HEK293 (cell line): ENCODE measurements around the gene CDO1.

ENCODE experiments used
- CTCF ChIA-PET: fragments of 350-600 bp; formaldehyde crosslinking; extraction: SDS; loops from one replicate; lab custom pipeline; 2021; ENCODE audit warnings: antibody characterized with exemption; lab: Yijun Ruan, JAX
- POLR2A ChIA-PET: fragments of 300-600 bp; formaldehyde crosslinking; extraction: SDS; loops from one replicate; lab custom pipeline; 2020; ENCODE audit warnings: antibody characterized with exemption, inconsistent platforms; lab: Yijun Ruan, JAX
- H3K27ac ChIP-seq: fragments of 200-500 bp; sonication (Bioruptor generic); 2 replicates; pipeline ENCODE4 v1.5.1; 2014; ENCODE audit warnings: low read depth, low read length, control low read depth, inconsistent platforms; ENCODE audit errors: extremely low read depth
- H3K36me3 ChIP-seq, 2 experiments: fragments of 200-500 bp in 1 of 2; sonication (Bioruptor generic) in 1 of 2; 1 replicate in 1 of 2; 2 replicates in 1 of 2; pipeline ENCODE4 v1.5.1; 2014 to 2017; ENCODE audit warnings: inconsistent platforms in 2 of 2, low read length in 2 of 2; ENCODE audit not compliant: control insufficient read depth in 2 of 2, insufficient read depth in 1 of 2
- H3K4me1 ChIP-seq: fragments of 200-500 bp; sonication (Bioruptor generic); 2 replicates; pipeline ENCODE4 v1.5.1; 2014; ENCODE audit warnings: mild to moderate bottlenecking, low read length, inconsistent platforms; ENCODE audit not compliant: control insufficient read depth, insufficient read depth
- H3K4me3 ChIP-seq: 2 replicates; pipeline ENCODE4 v1.5.1; 2011; ENCODE audit warnings: low read depth, mild to moderate bottlenecking, control low read depth, low read length, moderate library complexity
- H3K9me3 ChIP-seq: fragments of 200-500 bp; sonication (Bioruptor generic); 2 replicates; pipeline ENCODE4 v1.5.1; 2014; ENCODE audit warnings: low read depth, low read length, inconsistent platforms; ENCODE audit not compliant: control insufficient read depth, insufficient read depth
- BCL11A ChIP-seq: fragments of 450-650 bp; formaldehyde crosslinking; IDR thresholded peaks from 2 replicates; pipeline ENCODE4 v1.5.1; 2016; ENCODE audit warnings: low read depth, missing biosample characterization, missing genetic modification characterization
- GLIS1 ChIP-seq: fragments of 450-650 bp; formaldehyde crosslinking; IDR thresholded peaks from 2 replicates; pipeline ENCODE4 v1.5.1; 2016; ENCODE audit warnings: missing biosample characterization, missing genetic modification characterization
- HIC1 ChIP-seq: fragments of 450-650 bp; formaldehyde crosslinking; IDR thresholded peaks from 2 replicates; pipeline ENCODE4 v1.5.1; 2016; ENCODE audit warnings: missing biosample characterization, missing genetic modification characterization
- HOXA7 ChIP-seq: sonication (generic); formaldehyde crosslinking; IDR thresholded peaks from 2 replicates; pipeline ENCODE4 v1.8.1; 2022; ENCODE audit warnings: missing genetic modification reagents, borderline replicate concordance
- KLF10 ChIP-seq: fragments of 450-650 bp; IDR thresholded peaks from 2 replicates; pipeline ENCODE4 v1.5.1; 2018; ENCODE audit warnings: missing biosample characterization, mild to moderate bottlenecking, missing genetic modification characterization
- OVOL3 ChIP-seq: fragments of 450-650 bp; formaldehyde crosslinking; IDR thresholded peaks from 2 replicates; pipeline ENCODE4 v1.5.1; 2016; ENCODE audit warnings: missing biosample characterization, missing genetic modification characterization
- SP3 ChIP-seq: fragments of 450-650 bp; formaldehyde crosslinking; IDR thresholded peaks from 2 replicates; pipeline ENCODE4 v1.5.1; 2016; ENCODE audit warnings: missing biosample characterization, missing genetic modification characterization
- ZBTB11 ChIP-seq: fragments of 450-650 bp; formaldehyde crosslinking; conservative IDR thresholded peaks from 2 replicates; pipeline ENCODE4 v1.5.1; 2016; ENCODE audit warnings: low read depth, missing biosample characterization, missing genetic modification characterization
- ZEB2 ChIP-seq: fragments of 450-650 bp; formaldehyde crosslinking; IDR thresholded peaks from 2 replicates; pipeline ENCODE4 v1.5.1; 2016; ENCODE audit warnings: missing biosample characterization, missing genetic modification characterization
- ZFP69B ChIP-seq: fragments of 450-650 bp; formaldehyde crosslinking; IDR thresholded peaks from 2 replicates; pipeline ENCODE4 v1.5.1; 2016; ENCODE audit warnings: missing biosample characterization, missing genetic modification characterization
- ZNF112 ChIP-seq: fragments of 450-650 bp; formaldehyde crosslinking; IDR thresholded peaks from 2 replicates; pipeline ENCODE4 v1.5.0; 2017; ENCODE audit warnings: missing biosample characterization, missing genetic modification characterization
- ZNF157 ChIP-seq: fragments of 450-650 bp; formaldehyde crosslinking; IDR thresholded peaks from 2 replicates; pipeline ENCODE4 v1.5.1; 2016; ENCODE audit warnings: missing biosample characterization, missing genetic modification characterization
- ZNF174 ChIP-seq: fragments of 450-650 bp; formaldehyde crosslinking; IDR thresholded peaks from 2 replicates; pipeline ENCODE4 v1.5.0; 2017; ENCODE audit warnings: missing biosample characterization, mild to moderate bottlenecking, missing genetic modification characterization
- ZNF184 ChIP-seq: fragments of 450-650 bp; IDR thresholded peaks from 2 replicates; pipeline ENCODE4 v1.5.1; 2018; ENCODE audit warnings: missing biosample characterization, mild to moderate bottlenecking, missing genetic modification characterization
- ZNF2 ChIP-seq: fragments of 450-650 bp; formaldehyde crosslinking; IDR thresholded peaks from 2 replicates; pipeline ENCODE4 v1.5.1; 2016; ENCODE audit warnings: missing biosample characterization, missing genetic modification characterization
- ZNF202 ChIP-seq: fragments of 450-650 bp; formaldehyde crosslinking; IDR thresholded peaks from 2 replicates; pipeline ENCODE4 v1.5.1; 2016; ENCODE audit warnings: missing biosample characterization, missing genetic modification characterization, borderline replicate concordance
- ZNF24 ChIP-seq: fragments of 450-650 bp; formaldehyde crosslinking; IDR thresholded peaks from 2 replicates; pipeline ENCODE4 v1.5.1; 2016; ENCODE audit warnings: missing biosample characterization, missing genetic modification characterization
- ZNF311 ChIP-seq: fragments of 450-650 bp; formaldehyde crosslinking; IDR thresholded peaks from 2 replicates; pipeline ENCODE4 v1.5.1; 2017; ENCODE audit warnings: missing biosample characterization, missing genetic modification characterization, borderline replicate concordance
- ZNF394 ChIP-seq: fragments of 450-650 bp; formaldehyde crosslinking; IDR thresholded peaks from 2 replicates; pipeline ENCODE4 v1.5.1; 2016; ENCODE audit warnings: missing biosample characterization, missing genetic modification characterization, mild to moderate bottlenecking, moderate library complexity, borderline replicate concordance
- ZNF398 ChIP-seq: fragments of 450-650 bp; formaldehyde crosslinking; IDR thresholded peaks from 2 replicates; pipeline ENCODE4 v1.5.1; 2017; ENCODE audit warnings: missing biosample characterization, missing genetic modification characterization
- ZNF433 ChIP-seq: fragments of 450-650 bp; formaldehyde crosslinking; IDR thresholded peaks from 2 replicates; pipeline ENCODE4 v1.5.1; 2016; ENCODE audit warnings: missing biosample characterization, missing genetic modification characterization, low read depth
- ZNF449 ChIP-seq: fragments of 450-650 bp; formaldehyde crosslinking; IDR thresholded peaks from 2 replicates; pipeline ENCODE4 v1.5.1; 2017; ENCODE audit warnings: missing biosample characterization, mild to moderate bottlenecking, missing genetic modification characterization, moderate library complexity
- ZNF473 ChIP-seq: fragments of 450-650 bp; formaldehyde crosslinking; IDR thresholded peaks from 2 replicates; pipeline ENCODE4 v1.5.1; 2017; ENCODE audit warnings: missing biosample characterization, missing genetic modification characterization
- ZNF510 ChIP-seq: fragments of 450-650 bp; formaldehyde crosslinking; IDR thresholded peaks from 2 replicates; pipeline ENCODE4 v1.5.1; 2018; ENCODE audit warnings: mild to moderate bottlenecking, missing genetic modification characterization, missing biosample characterization; ENCODE audit not compliant: insufficient replicate concordance
- ZNF530 ChIP-seq: fragments of 450-650 bp; formaldehyde crosslinking; IDR thresholded peaks from 2 replicates; pipeline ENCODE4 v1.5.1; 2016; ENCODE audit warnings: low read depth, missing biosample characterization, missing genetic modification characterization
- ZNF600 ChIP-seq: fragments of 450-650 bp; formaldehyde crosslinking; IDR thresholded peaks from 2 replicates; pipeline ENCODE4 v1.5.1; 2016; ENCODE audit warnings: missing biosample characterization, missing genetic modification characterization
- ZNF768 ChIP-seq: fragments of 450-650 bp; formaldehyde crosslinking; IDR thresholded peaks from 2 replicates; pipeline ENCODE4 v1.5.1; 2018; ENCODE audit warnings: missing biosample characterization, mild to moderate bottlenecking, missing genetic modification characterization
- ZSCAN16 ChIP-seq: fragments of 450-650 bp; formaldehyde crosslinking; IDR thresholded peaks from 2 replicates; pipeline ENCODE4 v1.5.1; 2016; ENCODE audit warnings: missing biosample characterization, missing genetic modification characterization

CDO1 gene

GRCh38 chr5:115842952-115843351 is 26.5 kb upstream of the CDO1 start:
- ChIA-PET CTCF (interaction anchor here (1.0 to 1.6 kb wide), 3 partner anchors 30 to 208 kb away, joined by 3 to 9 read pairs (median 7); no protein-coding TSS in a partner anchor), POLR2A (interaction anchor here (1.3 kb wide), 1 partner anchor 29 kb away, joined by 3 read pairs; no protein-coding TSS in a partner anchor)
- H3K9me3 ChIP-seq = no peaks in the 10 kb centered on the region
- peak overlapping the region; percentile 95; the same call in 1 of the 2 replicates for H3K27ac ChIP-seq
- H3K4me3 ChIP-seq = peak overlapping the region; percentile 64
- peaks cover 3% of the 10 kb centered on the region in 2 experiments; a peak in 2 of 3 replicates for H3K36me3 ChIP-seq
- peaks cover 23% of the 10 kb centered on the region; the same call in 1 of the 2 replicates for H3K4me1 ChIP-seq
- TF ChIP-seq SP3 (tag by site-specific recombination) (no peak), ZNF600 (tag by site-specific recombination) (0 out of 2 replicates have a peak, but pooled peaks have one; percentile 23), ZNF184 (no peak), HIC1 (tag by site-specific recombination) (no peak), ZNF510 (tag by site-specific recombination) (no peak), ZEB2 (tag by site-specific recombination) (peak; percentile 25; the same call in 1 of the 2 replicates), ZNF2 (tag by site-specific recombination) (0 out of 2 replicates have a peak, but pooled peaks have one; percentile 37), ZBTB11 (tag by site-specific recombination) (no peak), ZNF398 (tag by site-specific recombination) (no peak), ZFP69B (no peak), ZNF473 (no peak), ZNF768 (no peak), ZNF530 (tag by site-specific recombination) (no peak), ZNF311 (tag by site-specific recombination) (no peak), ZNF157 (tag by site-specific recombination) (no peak), ZNF112 (no peak), ZNF433 (no peak), ZSCAN16 (no peak), OVOL3 (tag by site-specific recombination) (peak; percentile 99), ZNF202 (tag by site-specific recombination) (no peak), ZNF174 (tag by site-specific recombination) (no peak), GLIS1 (peak; percentile 53; the same call in 1 of the 2 replicates), HOXA7 (CRISPR knock-in tag) (no peak), ZNF449 (tag by site-specific recombination) (no peak), KLF10 (tag by site-specific recombination) (0 out of 2 replicates have a peak, but pooled peaks have one; percentile 19), BCL11A (tag by site-specific recombination) (peak; percentile 40; the same call in 1 of the 2 replicates), ZNF24 (tag by site-specific recombination) (no peak), ZNF394 (no peak)
